Activated CD8-positive, alpha-beta memory T cell treated with anti-CD3 and anti-CD28 coated beads for 24 hours (primary cell): ENCODE results near the gene RHD.
"Not testable (repeated sequence)": the region's sequence is repeated elsewhere in the genome, so short reads cannot be mapped to it uniquely, and the experiment has no call there.

ENCODE experiments used
- DNase-seq: peaks from one replicate; pipeline ENCODE4 v3.0.0-alpha.2; 2020

The RHD gene

DNA sequence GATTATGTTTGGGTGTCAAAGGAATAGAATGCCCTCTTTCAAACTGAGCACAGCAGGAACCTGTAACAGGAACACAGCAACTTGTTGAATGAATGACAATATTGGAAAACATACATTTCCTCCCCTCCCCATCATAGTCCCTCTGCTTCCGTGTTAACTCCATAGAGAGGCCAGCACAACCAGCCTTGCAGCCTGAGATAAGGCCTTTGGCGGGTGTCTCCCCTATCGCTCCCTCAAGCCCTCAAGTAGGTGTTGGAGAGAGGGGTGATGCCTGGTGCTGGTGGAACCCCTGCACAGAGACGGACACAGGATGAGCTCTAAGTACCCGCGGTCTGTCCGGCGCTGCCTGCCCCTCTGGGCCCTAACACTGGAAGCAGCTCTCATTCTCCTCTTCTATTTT lies at the start of gene RHD:
Gene RHD (plus strand): TSS at position 272 of the 400 bp plus-strand sequence. CDS start 39 bp downstream, at position 311.
- DNase-seq = not testable (repeated sequence)

- DNase-seq = no peak
These were observed 49.7 kb upstream of the RHD start for GRCh38 chr1:25222606-25223005.

DNA sequence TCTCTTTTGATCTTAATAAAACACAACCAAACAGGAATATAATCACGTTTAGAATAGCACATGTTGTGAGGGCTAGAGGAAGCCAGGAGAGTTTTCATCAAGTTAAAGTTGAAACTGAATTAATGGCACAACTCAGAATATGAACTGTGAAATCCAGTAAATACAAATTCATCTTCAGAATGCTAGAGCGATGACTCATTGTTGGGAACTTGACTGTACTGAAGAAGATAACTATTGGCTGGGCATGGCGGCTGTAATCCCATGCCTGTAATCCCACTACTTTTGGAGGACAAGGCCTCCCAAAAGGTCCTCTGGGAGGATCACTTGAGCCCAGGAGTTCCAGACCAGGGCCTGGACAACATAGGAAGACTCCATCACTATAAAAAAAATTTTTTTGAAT lies 48.8 kb upstream of the RHD start:
- no peak for DNase-seq

DNA sequence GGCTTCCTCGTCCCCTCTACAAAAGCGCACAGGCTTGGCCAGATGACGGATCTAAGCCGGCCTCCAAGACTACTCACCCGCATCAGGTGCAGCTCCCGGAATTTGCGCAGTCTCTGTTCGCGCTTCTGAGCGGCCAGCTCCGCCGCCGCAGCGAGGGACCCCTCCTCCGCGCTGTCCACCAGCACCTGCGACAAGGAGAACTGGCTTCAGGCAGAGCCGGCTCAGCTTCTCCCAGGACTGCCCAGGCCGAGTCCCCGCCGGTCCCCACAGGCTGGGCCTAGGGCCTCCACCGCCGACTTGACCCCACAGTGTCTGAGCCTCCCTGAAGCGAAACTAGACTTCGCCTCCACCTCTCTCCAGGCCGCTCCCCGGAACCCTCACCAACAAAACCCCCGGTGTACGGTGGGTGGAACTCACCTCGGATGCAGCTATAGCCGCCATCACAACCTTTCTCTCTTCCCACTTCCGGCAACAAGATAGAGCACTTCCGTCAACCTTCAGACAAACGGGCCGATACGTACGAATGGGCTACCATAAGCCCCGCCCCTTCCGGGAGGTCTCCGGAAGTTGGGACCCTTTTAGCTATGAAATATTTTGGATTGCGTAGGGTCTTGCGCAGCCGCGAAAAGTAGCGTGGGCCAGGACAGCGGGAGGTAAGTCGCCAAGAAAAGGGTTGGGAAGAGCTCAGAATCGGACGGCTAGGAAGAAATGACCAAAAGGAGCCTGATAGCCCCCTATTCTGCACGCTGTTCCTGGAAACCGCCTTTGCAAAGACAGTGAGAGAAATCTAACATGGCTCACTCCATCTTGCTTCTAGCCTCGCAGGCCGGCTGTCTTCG lies 40.1 kb upstream of the RHD start, which contains the start of gene SYF2:
Gene SYF2 (minus strand): TSS at position 476 of the 839 bp plus-strand sequence. CDS start 35 bp downstream, at position 441.
- DNase-seq = peak; percentile 95

- DNase-seq = peak; percentile 74
These were observed 39.2 kb upstream of the RHD start for GRCh38 chr1:25232866-25233784.

DNA sequence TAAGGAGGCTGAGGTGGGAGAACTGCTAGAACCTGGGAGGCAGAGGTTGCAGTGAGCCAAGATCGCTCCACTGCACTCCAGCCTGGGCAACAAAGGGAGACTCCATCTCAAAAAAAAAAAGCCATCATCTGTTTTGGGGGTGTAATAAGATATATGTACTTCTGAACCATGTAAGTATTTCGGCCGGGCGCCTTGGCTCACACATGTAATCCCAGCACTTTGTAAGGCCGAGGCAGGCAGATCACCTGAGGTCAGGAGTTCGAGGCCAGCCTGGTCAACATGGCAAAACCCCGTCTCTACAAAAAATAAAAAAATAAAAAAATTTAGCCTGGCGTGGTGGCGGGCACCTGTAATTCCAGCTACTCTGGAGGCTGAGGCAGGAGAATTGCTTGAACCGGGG lies 36.9 kb upstream of the RHD start:
- DNase-seq = not testable (repeated sequence)

GRCh38 chr1:25236261-25236660 lies 36.0 kb upstream of the RHD start:
- not testable (repeated sequence) for DNase-seq

GRCh38 chr1:25238046-25238445 lies 34.3 kb upstream of the RHD start:
- DNase-seq = no peak

DNA sequence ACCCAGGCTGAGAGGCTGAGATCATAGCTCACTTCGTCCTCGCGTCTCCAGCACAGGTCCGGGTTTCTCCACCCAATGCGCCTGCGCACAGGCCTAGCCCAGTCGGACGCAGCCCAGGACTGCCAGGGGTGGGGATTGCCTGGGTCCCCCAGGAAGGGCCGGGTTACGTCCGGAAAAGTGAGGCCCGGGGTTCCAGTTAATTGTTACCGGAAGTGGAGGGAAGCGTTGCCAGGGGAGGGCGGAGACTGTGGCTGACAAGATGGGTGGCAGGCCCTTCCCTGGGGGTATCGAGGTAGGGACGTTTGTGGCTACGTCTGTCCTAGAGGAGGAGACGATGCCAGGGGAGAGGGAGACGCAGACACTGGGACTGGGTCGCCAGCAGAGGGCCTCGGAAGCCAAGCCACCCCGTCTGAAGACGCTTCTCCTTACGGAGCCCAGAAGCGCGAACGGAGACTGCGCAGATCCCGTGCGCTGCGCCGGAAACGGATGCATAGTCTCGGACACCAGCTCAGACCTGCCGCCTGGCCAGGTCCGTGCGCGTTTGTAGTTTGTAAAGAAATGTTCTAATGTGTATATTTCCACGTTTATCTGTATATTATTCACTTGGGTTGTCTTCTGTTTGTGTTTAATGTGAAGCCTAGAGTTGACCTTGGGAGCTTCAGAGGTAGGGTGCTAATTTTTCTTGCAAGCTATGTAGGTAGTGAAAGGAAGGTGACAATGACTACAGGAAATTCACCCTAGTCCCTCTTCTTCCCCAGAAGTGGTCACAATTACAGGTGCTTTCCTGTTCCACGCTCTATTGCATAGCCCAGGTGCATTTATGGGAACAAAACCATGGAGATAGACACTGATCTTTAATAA lies 32.4 kb upstream of the RHD start:
- DNase-seq = peak; percentile 94

GRCh38 chr1:25243907-25244306 lies 28.4 kb upstream of the RHD start:
- no peak for DNase-seq

DNA sequence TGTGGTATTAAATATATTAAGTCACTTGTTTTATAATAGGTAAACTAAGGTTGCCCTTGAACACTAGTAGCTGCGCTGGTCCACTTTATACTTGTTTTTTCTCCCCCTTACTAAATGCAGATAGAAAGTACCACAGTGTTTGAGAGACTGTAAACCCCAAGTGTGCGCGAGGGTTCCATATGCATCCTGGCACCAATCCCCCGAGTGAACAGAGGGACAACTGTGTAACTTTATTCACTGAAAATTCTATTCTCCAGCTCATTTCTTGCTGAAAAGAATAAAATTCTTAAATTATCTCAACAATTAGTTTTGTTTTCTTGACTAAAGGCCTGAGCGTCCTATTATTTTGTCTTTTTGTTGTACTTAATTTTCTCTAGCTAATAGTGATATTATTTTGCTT lies 26.9 kb upstream of the RHD start:
- DNase-seq = no peak

- DNase-seq = no peak
These were observed 26.3 kb upstream of the RHD start for GRCh38 chr1:25245809-25246599.

GRCh38 chr1:25246600-25247023 lies 25.7 kb upstream of the RHD start:
- DNase-seq = no peak

DNA sequence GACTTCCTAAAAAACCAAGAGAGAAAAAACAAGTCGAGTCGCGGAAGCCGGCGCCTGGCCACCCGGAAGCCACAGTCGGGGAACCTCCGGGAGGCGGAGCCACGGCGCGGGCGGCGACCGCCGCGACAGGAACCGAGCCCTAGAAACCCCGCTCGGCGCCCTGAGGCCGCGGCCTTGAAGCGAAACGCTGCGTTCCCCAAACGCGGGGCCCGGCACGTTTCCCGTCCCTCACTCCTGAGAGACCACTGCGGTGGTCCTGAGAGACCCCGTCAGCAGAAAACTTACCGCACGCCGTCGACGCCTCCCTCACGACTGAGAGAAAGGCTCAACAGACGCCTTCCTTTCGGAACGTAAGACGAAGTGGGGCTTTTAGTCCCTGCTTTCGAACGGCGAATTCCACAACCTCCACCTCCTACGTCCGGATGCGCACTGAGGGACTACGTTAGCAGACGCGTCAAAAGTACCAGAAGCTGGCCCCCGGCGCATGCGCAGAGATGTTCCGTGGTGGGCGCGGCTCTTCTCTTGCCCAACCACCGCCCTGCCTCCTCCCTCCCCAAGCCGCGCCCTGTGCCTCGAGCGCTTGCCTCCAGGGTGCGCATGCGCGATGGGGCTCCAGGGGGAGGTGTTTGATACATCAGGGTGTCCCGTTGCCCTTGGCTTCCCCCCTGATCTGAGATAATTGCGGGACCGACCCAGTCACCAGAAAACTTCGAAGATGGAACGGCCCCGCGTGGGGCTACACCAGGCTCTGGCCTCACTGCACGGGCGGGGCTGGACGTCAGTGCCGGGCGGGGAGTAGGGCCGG lies 25.1 kb upstream of the RHD start, which contains the start of gene RSRP1:
Gene RSRP1 (minus strand): TSS at position 431 of the 805 bp plus-strand sequence. CDS start 491 bp downstream, outside the sequence.
- DNase-seq = peak; percentile 99

- DNase-seq = no peak
These were observed 24.2 kb upstream of the RHD start for GRCh38 chr1:25247829-25248754.

DNA sequence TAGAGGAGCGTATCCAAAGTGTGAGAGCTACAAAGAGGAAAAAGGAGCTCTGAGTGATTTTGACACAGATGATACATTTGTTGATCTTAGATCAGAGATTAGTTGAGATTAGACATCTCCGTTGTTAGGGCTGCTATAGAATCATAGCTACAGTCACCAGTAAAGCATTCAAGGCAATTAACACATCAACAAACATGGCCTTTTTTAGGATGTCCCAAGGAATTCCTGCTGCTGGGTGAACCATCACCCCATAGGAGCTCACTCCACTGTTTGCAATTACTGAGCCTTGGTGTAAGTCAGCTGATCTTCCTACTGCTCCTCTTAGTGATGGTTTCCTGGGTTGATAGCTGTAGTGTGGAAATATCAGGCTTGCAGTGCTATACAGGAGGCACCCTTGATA lies 18.4 kb upstream of the RHD start:
- no peak for DNase-seq

DNA sequence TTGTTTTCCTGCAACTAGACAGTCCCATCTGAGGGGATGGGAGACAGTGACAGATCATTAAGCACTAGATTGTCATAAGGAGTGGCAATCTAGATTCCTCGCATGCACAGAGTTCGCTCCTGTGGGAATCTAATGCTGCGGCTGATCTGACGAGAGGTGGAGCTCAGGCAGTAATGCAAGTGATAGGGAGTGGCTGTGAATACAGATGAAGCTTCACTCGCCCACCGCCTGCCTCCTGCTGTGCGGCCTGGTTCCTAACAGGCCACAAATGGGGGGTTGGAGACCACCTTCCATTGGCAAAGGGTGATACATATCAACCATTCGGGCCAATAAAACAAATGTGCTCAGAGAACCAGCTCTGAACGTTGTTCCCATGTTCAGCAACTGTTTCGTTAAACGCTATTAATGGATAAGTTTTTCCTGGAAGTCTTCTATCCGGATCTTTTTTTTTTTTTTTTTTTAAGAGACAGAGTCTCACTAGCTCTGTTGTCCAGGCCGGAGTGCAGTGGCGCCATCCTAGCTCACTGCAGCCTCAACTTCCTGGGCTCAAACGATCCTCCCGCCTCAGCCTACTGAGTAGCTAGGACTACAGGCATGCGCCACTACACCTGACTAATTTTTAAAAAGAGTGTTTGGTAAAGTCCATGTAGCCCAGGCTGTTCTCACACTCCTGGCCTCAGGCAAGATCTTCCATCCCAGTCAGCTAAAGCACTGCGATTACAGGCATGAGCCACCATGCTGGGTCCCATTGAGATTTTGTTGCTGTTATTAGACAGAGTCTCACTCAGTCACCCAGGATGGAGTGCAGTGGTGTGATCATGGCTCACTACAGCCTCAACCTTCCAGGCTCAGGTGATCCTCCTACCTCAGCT lies 16.4 kb upstream of the RHD start:
- no peak for DNase-seq

GRCh38 chr1:25256578-25256965 lies 15.7 kb upstream of the RHD start:
- DNase-seq = no peak

DNA sequence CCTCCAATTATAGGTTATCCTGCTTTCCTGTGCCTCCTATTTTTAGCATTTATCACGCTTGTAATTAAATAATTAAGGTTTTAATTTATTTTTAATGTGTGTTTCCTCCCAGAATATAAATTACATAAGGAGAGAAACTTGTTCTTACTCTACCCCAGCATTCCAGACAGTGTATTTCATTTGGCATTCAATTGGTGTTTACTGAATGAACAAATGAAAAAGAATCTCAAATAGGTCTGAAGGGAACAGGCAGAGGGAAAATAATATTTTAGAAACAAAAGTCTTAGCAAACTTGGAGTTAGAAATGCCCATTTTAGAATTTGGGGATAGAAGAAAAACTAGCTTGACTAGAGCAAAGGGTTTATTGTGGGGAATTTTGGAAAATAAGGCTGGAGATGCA lies 15.1 kb upstream of the RHD start:
- no peak for DNase-seq
